ENCODE measurements around the gene FGF5.

DNA sequence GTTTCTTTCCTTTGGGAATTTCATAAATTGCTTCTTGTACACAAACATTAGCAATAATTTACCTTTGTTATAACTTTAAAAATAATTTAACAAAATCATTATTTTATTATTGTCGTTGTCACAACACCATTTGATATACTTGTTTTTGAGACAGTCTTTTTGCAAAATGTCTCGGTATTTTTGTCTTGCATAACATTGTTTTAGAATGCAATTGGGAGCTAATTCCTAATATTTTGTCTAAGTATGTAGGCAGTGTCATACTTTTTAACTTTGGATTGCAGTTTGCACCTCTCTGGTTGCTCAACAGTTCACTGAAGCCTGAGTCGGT lies 68.7 kb downstream of the FGF5 start:
- no peak for TF ChIP-seq POLR2A (IDR thresholded peaks at IDR 0.05)
- TF ChIP-seq, protein P1, sequence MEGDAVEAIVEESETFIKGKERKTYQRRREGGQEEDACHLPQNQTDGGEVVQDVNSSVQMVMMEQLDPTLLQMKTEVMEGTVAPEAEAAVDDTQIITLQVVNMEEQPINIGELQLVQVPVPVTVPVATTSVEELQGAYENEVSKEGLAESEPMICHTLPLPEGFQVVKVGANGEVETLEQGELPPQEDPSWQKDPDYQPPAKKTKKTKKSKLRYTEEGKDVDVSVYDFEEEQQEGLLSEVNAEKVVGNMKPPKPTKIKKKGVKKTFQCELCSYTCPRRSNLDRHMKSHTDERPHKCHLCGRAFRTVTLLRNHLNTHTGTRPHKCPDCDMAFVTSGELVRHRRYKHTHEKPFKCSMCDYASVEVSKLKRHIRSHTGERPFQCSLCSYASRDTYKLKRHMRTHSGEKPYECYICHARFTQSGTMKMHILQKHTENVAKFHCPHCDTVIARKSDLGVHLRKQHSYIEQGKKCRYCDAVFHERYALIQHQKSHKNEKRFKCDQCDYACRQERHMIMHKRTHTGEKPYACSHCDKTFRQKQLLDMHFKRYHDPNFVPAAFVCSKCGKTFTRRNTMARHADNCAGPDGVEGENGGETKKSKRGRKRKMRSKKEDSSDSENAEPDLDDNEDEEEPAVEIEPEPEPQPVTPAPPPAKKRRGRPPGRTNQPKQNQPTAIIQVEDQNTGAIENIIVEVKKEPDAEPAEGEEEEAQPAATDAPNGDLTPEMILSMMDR (IDR thresholded peaks at IDR 0.05): no peak

All from heart left ventricle (tissue), 13 donors.